ENCODE results near the gene TTC38. TPM values are rescaled to one million over a fixed set of nuclear protein-coding genes. Genes with fewer than 3 reads are reported as not detected.
"Not testable (repeated sequence)": the region's sequence is repeated elsewhere in the genome, so short reads cannot be mapped to it uniquely, and the experiment has no call there.

Gene TTC38
- total RNA-seq, 1 donor from 2014 or later = 16.1 TPM

DNA sequence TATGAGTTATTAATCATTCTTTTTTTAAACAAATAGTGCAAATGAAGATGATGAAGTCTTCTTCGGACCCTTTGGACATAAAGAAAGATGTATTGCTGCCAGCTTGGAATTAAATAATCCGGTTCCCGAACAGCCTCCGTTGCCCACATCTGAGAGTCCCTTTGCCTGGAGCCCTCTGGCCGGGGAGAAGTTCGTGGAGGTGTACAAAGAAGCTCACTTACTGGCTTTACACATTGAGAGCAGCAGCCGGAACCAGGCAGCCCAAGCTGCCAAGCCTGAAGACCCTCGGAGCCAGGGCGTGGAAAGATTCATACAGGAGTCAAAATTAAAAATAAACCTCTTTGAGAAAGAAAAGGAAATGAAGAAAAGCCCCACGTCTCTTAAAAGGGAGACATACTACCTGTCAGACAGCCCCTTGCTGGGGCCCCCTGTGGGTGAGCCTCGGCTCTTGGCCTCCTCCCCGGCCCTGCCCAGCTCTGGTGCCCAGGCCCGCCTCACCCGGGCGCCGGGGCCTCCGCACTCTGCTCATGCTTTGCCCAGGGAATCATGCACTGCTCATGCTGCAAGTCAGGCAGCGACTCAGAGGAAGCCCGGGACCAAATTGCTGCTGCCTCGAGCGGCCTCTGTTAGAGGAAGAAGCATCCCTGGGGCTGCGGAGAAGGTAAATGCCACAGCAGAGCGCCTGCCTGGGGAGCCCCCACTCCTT, 40.6 kb downstream of the TTC38 start:
- DNase-seq (ENCODE audit: low read depth) (no peak), FAIRE-seq (no peak)
- Histone ChIP-seq H3K9me3 (ENCODE audit: insufficient read depth, low read depth, low read length) (no peaks in the 10 kb centered on the region), H2AFZ (ENCODE audit: low read depth, low read length) (no peak overlapping the region), H3K27me3 (ENCODE audit: insufficient read depth, low read length) (no peaks in the 10 kb centered on the region), H3K4me3 (ENCODE audit: insufficient read depth, low read depth, low read length) (no peak overlapping the region), H3K4me2 (ENCODE audit: low read length) (no peak overlapping the region), H3K4me1 (ENCODE audit: insufficient read depth, low read length) (peaks cover 6% of the 10 kb centered on the region), H3K79me2 (ENCODE audit: insufficient read depth, low read length) (peaks cover 80% of the 10 kb centered on the region), H3K9ac (ENCODE audit: low read length) (no peak overlapping the region), H3K36me3 (ENCODE audit: insufficient read depth, low read length) (peaks cover 6% of the 10 kb centered on the region), H4K20me1 (ENCODE audit: insufficient read depth, low read length) (peaks cover 14% of the 10 kb centered on the region), H3K27ac (ENCODE audit: low read depth, low read length) (no peak overlapping the region)
- TF ChIP-seq, protein P1, sequence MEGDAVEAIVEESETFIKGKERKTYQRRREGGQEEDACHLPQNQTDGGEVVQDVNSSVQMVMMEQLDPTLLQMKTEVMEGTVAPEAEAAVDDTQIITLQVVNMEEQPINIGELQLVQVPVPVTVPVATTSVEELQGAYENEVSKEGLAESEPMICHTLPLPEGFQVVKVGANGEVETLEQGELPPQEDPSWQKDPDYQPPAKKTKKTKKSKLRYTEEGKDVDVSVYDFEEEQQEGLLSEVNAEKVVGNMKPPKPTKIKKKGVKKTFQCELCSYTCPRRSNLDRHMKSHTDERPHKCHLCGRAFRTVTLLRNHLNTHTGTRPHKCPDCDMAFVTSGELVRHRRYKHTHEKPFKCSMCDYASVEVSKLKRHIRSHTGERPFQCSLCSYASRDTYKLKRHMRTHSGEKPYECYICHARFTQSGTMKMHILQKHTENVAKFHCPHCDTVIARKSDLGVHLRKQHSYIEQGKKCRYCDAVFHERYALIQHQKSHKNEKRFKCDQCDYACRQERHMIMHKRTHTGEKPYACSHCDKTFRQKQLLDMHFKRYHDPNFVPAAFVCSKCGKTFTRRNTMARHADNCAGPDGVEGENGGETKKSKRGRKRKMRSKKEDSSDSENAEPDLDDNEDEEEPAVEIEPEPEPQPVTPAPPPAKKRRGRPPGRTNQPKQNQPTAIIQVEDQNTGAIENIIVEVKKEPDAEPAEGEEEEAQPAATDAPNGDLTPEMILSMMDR (IDR thresholded peaks at IDR 0.05; ENCODE audit: insufficient read depth, low read depth, low read length) = no peak
- TF ChIP-seq EZH2 (IDR thresholded peaks at IDR 0.05; ENCODE audit: insufficient read depth, low read length) = no peak
- Mint-ChIP-seq H3K36me3 (ENCODE audit: low read depth, unreplicated experiment) (peaks cover 2% of the 10 kb centered on the region), H3K4me1 (ENCODE audit: low read depth, unreplicated experiment) (peaks cover 7% of the 10 kb centered on the region), H3K27ac (ENCODE audit: unreplicated experiment) (no peak overlapping the region), H3K4me3 (ENCODE audit: unreplicated experiment) (no peak overlapping the region), H3K9me3 (ENCODE audit: unreplicated experiment) (no peaks in the 10 kb centered on the region), H3K27me3 (ENCODE audit: low read depth, unreplicated experiment) (no peaks in the 10 kb centered on the region)

DNA sequence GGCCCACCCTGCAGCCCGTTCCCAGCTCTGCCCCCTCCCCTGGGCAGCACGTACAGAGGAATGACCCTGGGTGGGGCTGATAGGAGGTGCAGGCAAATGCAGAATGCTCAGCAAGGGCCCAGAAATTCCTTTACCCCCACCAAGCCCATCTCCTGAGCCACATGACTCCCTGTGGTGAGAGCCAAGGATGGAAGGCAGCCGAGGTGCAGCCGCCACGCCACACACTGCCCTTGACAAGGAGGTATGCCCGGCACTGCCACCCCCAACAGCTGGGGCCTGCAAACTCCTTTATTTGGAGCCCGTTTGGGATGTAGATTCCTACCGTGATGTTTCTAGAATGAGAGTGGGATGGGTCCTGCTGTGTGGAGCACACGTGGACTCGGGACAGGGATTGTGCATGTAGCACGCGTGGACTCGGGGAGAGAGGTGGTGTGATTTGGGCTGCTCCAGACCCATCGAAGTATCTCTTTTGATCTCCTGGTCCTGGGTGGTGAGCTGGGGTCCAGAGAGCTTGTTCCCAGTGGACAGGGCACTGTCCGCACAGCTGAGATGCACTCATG, 41.8 kb downstream of the TTC38 start:
- Histone ChIP-seq H3K9ac (ENCODE audit: low read length) (no peak overlapping the region), H3K4me1 (ENCODE audit: insufficient read depth, low read length) (no peaks in the 10 kb centered on the region), H3K4me2 (ENCODE audit: low read length) (no peak overlapping the region), H3K27me3 (ENCODE audit: insufficient read depth, low read length) (no peaks in the 10 kb centered on the region), H3K9me3 (ENCODE audit: insufficient read depth, low read depth, low read length) (no peaks in the 10 kb centered on the region), H4K20me1 (ENCODE audit: insufficient read depth, low read length) (peaks cover 9% of the 10 kb centered on the region), H3K79me2 (ENCODE audit: insufficient read depth, low read length) (peaks cover 68% of the 10 kb centered on the region), H3K36me3 (ENCODE audit: insufficient read depth, low read length) (peaks cover 6% of the 10 kb centered on the region), H3K4me3 (ENCODE audit: insufficient read depth, low read depth, low read length) (no peak overlapping the region), H3K27ac (ENCODE audit: low read depth, low read length) (no peak overlapping the region), H2AFZ (ENCODE audit: low read depth, low read length) (no peak overlapping the region)
- DNase-seq (ENCODE audit: low read depth) (no peak), FAIRE-seq (no peak)
- peaks cover 3% of the 10 kb centered on the region for H3K4me1 Mint-ChIP-seq (ENCODE audit: low read depth, unreplicated experiment)
- TF ChIP-seq EZH2 (IDR thresholded peaks at IDR 0.05; ENCODE audit: insufficient read depth, low read length) = no peak
- TF ChIP-seq, protein P1 (IDR thresholded peaks at IDR 0.05; ENCODE audit: insufficient read depth, low read depth, low read length) = no peak
- H3K27me3 Mint-ChIP-seq (ENCODE audit: low read depth, unreplicated experiment) = no peaks in the 10 kb centered on the region
- no peak overlapping the region for H3K27ac Mint-ChIP-seq (ENCODE audit: unreplicated experiment)
- peaks cover 2% of the 10 kb centered on the region for H3K36me3 Mint-ChIP-seq (ENCODE audit: low read depth, unreplicated experiment)
- H3K9me3 Mint-ChIP-seq (ENCODE audit: unreplicated experiment) = no peaks in the 10 kb centered on the region
- H3K4me3 Mint-ChIP-seq (ENCODE audit: unreplicated experiment) = no peak overlapping the region

DNA sequence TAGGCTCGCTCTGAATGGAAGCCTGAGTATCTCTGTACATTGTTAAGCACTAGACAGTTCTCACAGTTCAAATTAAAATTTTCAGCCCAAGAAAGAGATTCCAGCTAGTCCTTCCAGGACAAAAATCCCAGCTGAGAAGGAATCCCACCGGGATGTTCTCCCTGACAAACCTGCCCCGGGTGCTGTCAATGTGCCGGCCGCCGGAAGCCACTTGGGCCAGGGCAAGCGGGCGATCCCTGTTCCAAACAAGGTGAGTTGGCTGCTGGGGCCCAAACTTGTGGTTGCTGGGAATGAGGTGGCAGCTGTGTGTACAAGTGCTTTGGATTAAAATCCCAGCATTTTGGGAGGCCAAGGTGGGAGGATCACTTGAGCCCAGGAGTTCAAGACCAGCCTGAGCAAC, 44.2 kb downstream of the TTC38 start:
- Histone ChIP-seq H2AFZ (ENCODE audit: low read depth, low read length) (no peak overlapping the region), H3K4me3 (ENCODE audit: insufficient read depth, low read depth, low read length) (no peak overlapping the region), H3K27ac (ENCODE audit: low read depth, low read length) (no peak overlapping the region), H3K4me1 (ENCODE audit: insufficient read depth, low read length) (no peaks in the 10 kb centered on the region), H3K36me3 (ENCODE audit: insufficient read depth, low read length) (peaks cover 6% of the 10 kb centered on the region), H3K27me3 (ENCODE audit: insufficient read depth, low read length) (no peaks in the 10 kb centered on the region), H3K9me3 (ENCODE audit: insufficient read depth, low read depth, low read length) (no peaks in the 10 kb centered on the region), H4K20me1 (ENCODE audit: insufficient read depth, low read length) (peaks cover 9% of the 10 kb centered on the region), H3K79me2 (ENCODE audit: insufficient read depth, low read length) (peaks cover 44% of the 10 kb centered on the region), H3K9ac (ENCODE audit: low read length) (no peak overlapping the region), H3K4me2 (ENCODE audit: low read length) (no peak overlapping the region)
- DNase-seq (ENCODE audit: low read depth) (no peak), FAIRE-seq (no peak)
- Mint-ChIP-seq H3K4me3 (ENCODE audit: unreplicated experiment) (no peak overlapping the region), H3K27me3 (ENCODE audit: low read depth, unreplicated experiment) (peaks cover 1% of the 10 kb centered on the region), H3K4me1 (ENCODE audit: low read depth, unreplicated experiment) (peaks cover 3% of the 10 kb centered on the region), H3K36me3 (ENCODE audit: low read depth, unreplicated experiment) (no peaks in the 10 kb centered on the region), H3K9me3 (ENCODE audit: unreplicated experiment) (no peaks in the 10 kb centered on the region), H3K27ac (ENCODE audit: unreplicated experiment) (no peak overlapping the region)
- TF ChIP-seq, protein P1 (IDR thresholded peaks at IDR 0.05; ENCODE audit: insufficient read depth, low read depth, low read length) = no peak
- TF ChIP-seq EZH2 (IDR thresholded peaks at IDR 0.05; ENCODE audit: insufficient read depth, low read length) = no peak

DNA sequence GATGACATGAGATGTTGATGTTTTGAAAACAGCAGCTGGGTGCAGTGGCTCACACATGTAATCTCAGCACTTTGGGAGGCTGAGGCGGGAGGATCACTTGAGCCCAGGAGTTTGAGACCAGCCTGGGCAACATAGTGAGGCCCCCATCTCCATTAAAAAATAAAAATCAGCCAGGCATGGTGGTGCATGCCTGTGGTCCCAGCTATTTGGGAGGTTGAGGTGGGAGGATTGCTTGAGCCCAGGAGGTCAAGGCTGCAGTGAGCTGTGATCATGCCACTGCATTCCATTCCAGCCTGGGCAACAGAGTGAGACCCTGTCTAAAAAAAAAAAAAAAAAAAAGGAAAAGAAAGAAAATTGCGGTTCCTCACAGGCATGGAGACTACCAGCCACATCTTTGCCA, 45.0 kb downstream of the TTC38 start:
- H3K27ac ChIP-seq (ENCODE audit: low read depth, low read length); H3K36me3 Mint-ChIP-seq (ENCODE audit: low read depth, unreplicated experiment): not testable (repeated sequence)

More for the DNA sequence above, 45.0 kb downstream of the TTC38 start:
- not testable (repeated sequence) for H3K27ac Mint-ChIP-seq (ENCODE audit: unreplicated experiment); H3K9ac ChIP-seq (ENCODE audit: low read length); H3K4me3 Mint-ChIP-seq (ENCODE audit: unreplicated experiment); H3K36me3 ChIP-seq (ENCODE audit: insufficient read depth, low read length); DNase-seq (ENCODE audit: low read depth); H3K27me3 ChIP-seq (ENCODE audit: insufficient read depth, low read length); H3K9me3 ChIP-seq (ENCODE audit: insufficient read depth, low read depth, low read length); H2AFZ ChIP-seq (ENCODE audit: low read depth, low read length); H3K27me3 Mint-ChIP-seq (ENCODE audit: low read depth, unreplicated experiment); H3K9me3 Mint-ChIP-seq (ENCODE audit: unreplicated experiment); FAIRE-seq; H3K4me1 ChIP-seq (ENCODE audit: insufficient read depth, low read length); H4K20me1 ChIP-seq (ENCODE audit: insufficient read depth, low read length); H3K4me1 Mint-ChIP-seq (ENCODE audit: low read depth, unreplicated experiment); H3K4me3 ChIP-seq (ENCODE audit: insufficient read depth, low read depth, low read length); H3K4me2 ChIP-seq (ENCODE audit: low read length)
- H3K79me2 ChIP-seq (ENCODE audit: insufficient read depth, low read length) = peaks cover 44% of the 10 kb centered on the region

Measured in astrocyte (in vitro differentiated cells and primary cell).